ENCODE data around the gene EHBP1L1. TPM values are rescaled to one million over a fixed set of nuclear protein-coding genes. Genes with fewer than 3 reads are reported as not detected.

The EHBP1L1 gene
- total and polyA plus RNA-seq, 2 of the 8 experiments (the other 6 are each of a cell fraction or from before 2014, with no cell fraction given) = 4.3 to 6.6 TPM

GRCh38 chr11:65569973-65570918 lies 5.6 kb upstream of the EHBP1L1 start, which contains the start of gene ZNRD2 (continued):
- TF ChIP-seq TCF12 (IDR thresholded peaks at IDR 0.05; ENCODE audit: low read depth, low read length) (0 out of 2 replicates have a peak, but pooled peaks have one; percentile 19), TBP (IDR thresholded peaks at IDR 0.05; ENCODE audit: low read depth, low read length) (no peak; the same call in 1 of the 2 replicates), TAF1 (IDR thresholded peaks at IDR 0.05; ENCODE audit: low read depth, low read length) (peak; percentile 64; the same call in 1 of the 2 replicates), PHF8 (conservative IDR thresholded peaks at IDR 0.05; ENCODE audit: low read depth, low read length) (peak; percentile 68), JUND (IDR thresholded peaks at IDR 0.05; ENCODE audit: low read length) (no peak; the same call in 1 of the 2 replicates), SP4 (IDR thresholded peaks at IDR 0.05; ENCODE audit: low read length) (peak; percentile 91), SRF (IDR thresholded peaks at IDR 0.05; ENCODE audit: low read depth, low read length) (peak; percentile 78), CREB1 (IDR thresholded peaks at IDR 0.05) (peak; percentile 99), CBX5 (IDR thresholded peaks at IDR 0.05; ENCODE audit: low read depth, low read length) (no peak), BCL11A (IDR thresholded peaks at IDR 0.05; ENCODE audit: low read depth in 2 of 2, low read length in 2 of 2) (no peak), SIN3A (conservative IDR thresholded peaks at IDR 0.05 in 1 of 2, IDR thresholded peaks at IDR 0.05 in 1 of 2; ENCODE audit: low read depth in 1 of 2, low read length in 2 of 2) (peak; percentile 87 to 96; a peak in 2 of 4 replicates), SAP30 (IDR thresholded peaks at IDR 0.05; ENCODE audit: insufficient read depth, insufficient replicate concordance, low read length) (peak; percentile 63), KDM4A (IDR thresholded peaks at IDR 0.05; ENCODE audit: low read depth, low read length, severe bottlenecking) (peak; percentile 73), EZH2 (IDR thresholded peaks at IDR 0.05; ENCODE audit: low read depth, low read length, severe bottlenecking) (peak; percentile 24), MAFK (IDR thresholded peaks at IDR 0.05; ENCODE audit: low read depth, low read length) (no peak), HDAC2 (IDR thresholded peaks at IDR 0.05; ENCODE audit: borderline replicate concordance in 1 of 2, low read depth in 2 of 2, low read length in 2 of 2) (0 out of 4 replicates have a peak, but pooled peaks of 1 of the 2 experiments have one; percentile 49), ASH2L (IDR thresholded peaks at IDR 0.05; ENCODE audit: low read length) (peak; percentile 83), KDM1A (IDR thresholded peaks at IDR 0.05; ENCODE audit: borderline replicate concordance, low read length) (no peak), GABPA (IDR thresholded peaks at IDR 0.05; ENCODE audit: borderline replicate concordance, insufficient read depth, low read length) (peak; percentile 93), POLR2AphosphoS5 (IDR thresholded peaks at IDR 0.05; ENCODE audit: low read depth, low read length) (peak; percentile 89)
- TF ChIP-seq, protein P1, sequence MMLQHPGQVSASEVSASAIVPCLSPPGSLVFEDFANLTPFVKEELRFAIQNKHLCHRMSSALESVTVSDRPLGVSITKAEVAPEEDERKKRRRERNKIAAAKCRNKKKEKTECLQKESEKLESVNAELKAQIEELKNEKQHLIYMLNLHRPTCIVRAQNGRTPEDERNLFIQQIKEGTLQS (IDR thresholded peaks at IDR 0.05; ENCODE audit: insufficient read depth, low read depth, low read length) = peak; percentile 77
- TF ChIP-seq, protein P2, sequence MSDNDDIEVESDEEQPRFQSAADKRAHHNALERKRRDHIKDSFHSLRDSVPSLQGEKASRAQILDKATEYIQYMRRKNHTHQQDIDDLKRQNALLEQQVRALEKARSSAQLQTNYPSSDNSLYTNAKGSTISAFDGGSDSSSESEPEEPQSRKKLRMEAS (IDR thresholded peaks at IDR 0.05) = peak; percentile 86
